Tibial artery (tissue), 4 donors: Measurements from ENCODE around the gene TTC12.

Experiments used
- DNase-seq, 2 donors: peaks; one replicate each; pipeline ENCODE4 v3.0.0-alpha.2; 2019
- H3K27ac ChIP-seq, 2 donors: fragments of 200-600 bp; sonication (generic) in 1 of 2; 1 replicate in 1 of 2; 2 replicates in 1 of 2; pipeline ENCODE4 v1.5.1; 2018 to 2019; ENCODE audit warnings: mild to moderate bottlenecking in 1 of 2
- H3K27me3 ChIP-seq, 2 donors: fragments of 200-600 bp; sonication (generic) in 1 of 2; one replicate each; pipeline versions ENCODE4 v1.5.1 to v1.6.0; 2016 to 2019
- H3K36me3 ChIP-seq, 3 donors: fragments of 200-600 bp; sonication (generic) in 2 of 3; one replicate each; pipeline ENCODE4 v1.5.1; 2016 to 2019; ENCODE audit warnings: mild to moderate bottlenecking in 2 of 3
- H3K4me1 ChIP-seq, 4 donors: fragments of 200-600 bp; sonication (generic) in 2 of 4; 1 replicate in 3 of 4; 2 replicates in 1 of 4; pipeline ENCODE4 v1.5.1; 2016 to 2019
- H3K4me3 ChIP-seq, 2 donors: fragments of 200-600 bp; sonication (generic) in 1 of 2; 1 replicate in 1 of 2; 2 replicates in 1 of 2; pipeline ENCODE4 v1.5.1; 2018 to 2019; ENCODE audit warnings: mild to moderate bottlenecking in 2 of 2
- H3K9me3 ChIP-seq, 3 donors: fragments of 200-600 bp; sonication (generic) in 1 of 3; one replicate each; pipeline ENCODE4 v1.5.1; 2016 to 2019
- CTCF ChIP-seq, 2 experiments: fragments of 200-600 bp in 1 of 2; fragments of 450-650 bp in 1 of 2; IDR thresholded peaks; one replicate each; pipeline ENCODE4 v1.5.1; 2017 to 2019; ENCODE audit warnings: antibody characterized with exemption in 2 of 2, mild to moderate bottlenecking in 1 of 2, moderate library complexity in 1 of 2
- intact Hi-C: fragments of 100-400 bp; cut with DNase I; formaldehyde crosslinking; loops from one replicate; pipeline ENCODE4 v1.15.0; 2023; ENCODE audit warnings: low total_unique reads

Gene TTC12

DNA sequence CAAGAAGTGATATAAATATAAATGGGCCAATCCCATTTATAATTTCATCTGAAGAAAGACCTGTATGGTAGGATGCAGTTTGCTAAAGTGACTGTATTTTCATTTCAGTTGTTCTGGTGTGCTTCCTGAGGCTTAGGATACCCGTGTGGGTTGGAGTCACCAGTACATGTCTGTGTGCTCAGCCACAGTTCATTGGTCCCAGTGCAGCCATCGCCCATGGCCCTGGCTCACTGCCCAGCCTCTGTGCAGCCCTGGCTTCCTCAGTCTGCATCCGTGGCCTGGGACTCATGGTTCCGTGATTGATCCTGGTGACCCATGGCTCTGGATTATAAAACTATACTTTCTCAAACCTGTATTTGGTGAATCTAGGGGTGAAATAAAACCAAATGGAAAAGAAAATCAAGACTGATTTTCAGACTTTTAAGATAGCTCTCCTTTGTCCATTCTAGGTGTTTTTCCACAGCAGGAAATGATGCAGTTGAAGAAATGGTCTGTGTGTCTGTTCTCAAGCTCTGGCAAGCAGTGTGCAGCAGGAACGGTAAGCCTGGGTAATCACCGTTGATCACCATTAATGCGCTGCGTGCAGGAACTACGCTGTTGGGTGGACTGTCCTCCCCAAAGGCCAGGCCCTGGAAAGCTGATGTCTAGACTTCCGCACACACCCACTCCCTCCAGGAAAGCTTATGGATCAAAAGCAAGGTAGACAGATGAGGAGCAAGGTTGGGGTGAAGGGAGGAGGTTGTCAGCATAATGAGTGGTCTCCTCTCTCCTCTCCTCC lies 27.2 kb downstream of the TTC12 start:
- DNase-seq: no peak
- no peak overlapping the region for H3K27ac ChIP-seq
- no peaks in the 10 kb centered on the region for H3K9me3 ChIP-seq
- TF ChIP-seq CTCF (IDR thresholded peaks at IDR 0.05): no peak
- no peak overlapping the region for H3K4me3 ChIP-seq
- H3K36me3 ChIP-seq: peaks cover 55 to 81% (median 61%) of the 10 kb centered on the region in 3 donors
- no peaks in the 10 kb centered on the region for H3K4me1 ChIP-seq
- intact Hi-C loops: no loop called here
- no peaks in the 10 kb centered on the region for H3K27me3 ChIP-seq

GRCh38 chr11:113345978-113346377 lies 31.6 kb downstream of the TTC12 start:
- TF ChIP-seq CTCF (IDR thresholded peaks at IDR 0.05): no peak

DNA sequence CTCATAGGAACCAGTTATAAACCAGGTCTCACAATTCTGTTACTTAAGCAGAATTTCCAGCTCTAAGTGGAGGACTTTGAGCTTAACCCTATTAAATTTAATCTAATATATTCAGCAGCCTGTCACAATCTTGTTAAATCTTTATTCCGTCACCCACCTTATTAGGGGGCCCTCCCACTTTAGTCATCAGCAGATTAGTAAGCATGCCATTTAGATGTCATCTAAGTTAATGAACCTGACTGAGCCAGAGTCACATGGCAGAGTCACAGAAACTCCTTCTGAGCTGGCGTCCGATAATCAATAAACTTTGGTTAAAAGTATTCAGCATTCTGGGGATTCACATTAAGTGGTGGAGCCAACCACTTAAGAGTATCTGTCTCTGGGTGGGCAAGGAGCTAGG lies 35.1 kb downstream of the TTC12 start:
- Histone ChIP-seq H3K27ac (no peak overlapping the region), H3K4me1 (no peaks in the 10 kb centered on the region), H3K9me3 (no peaks in the 10 kb centered on the region), H3K4me3 (no peak overlapping the region), H3K27me3 (no peaks in the 10 kb centered on the region), H3K36me3 (peaks cover 10 to 72% (median 27%) of the 10 kb centered on the region in 3 donors)
- intact Hi-C loops: no loop called here
- DNase-seq: no peak
- no peak for TF ChIP-seq CTCF (IDR thresholded peaks at IDR 0.05)

More at GRCh38 chr11:113345978-113346377, 31.6 kb downstream of the TTC12 start:
- DNase-seq: no peak
- no peaks in the 10 kb centered on the region for H3K9me3 ChIP-seq
- intact Hi-C loops: no loop called here
- H3K4me1 ChIP-seq: no peaks in the 10 kb centered on the region
- no peak overlapping the region for H3K27ac ChIP-seq
- no peaks in the 10 kb centered on the region for H3K27me3 ChIP-seq
- no peak overlapping the region for H3K4me3 ChIP-seq
- peaks cover 21 to 76% (median 38%) of the 10 kb centered on the region in 3 donors for H3K36me3 ChIP-seq

DNA sequence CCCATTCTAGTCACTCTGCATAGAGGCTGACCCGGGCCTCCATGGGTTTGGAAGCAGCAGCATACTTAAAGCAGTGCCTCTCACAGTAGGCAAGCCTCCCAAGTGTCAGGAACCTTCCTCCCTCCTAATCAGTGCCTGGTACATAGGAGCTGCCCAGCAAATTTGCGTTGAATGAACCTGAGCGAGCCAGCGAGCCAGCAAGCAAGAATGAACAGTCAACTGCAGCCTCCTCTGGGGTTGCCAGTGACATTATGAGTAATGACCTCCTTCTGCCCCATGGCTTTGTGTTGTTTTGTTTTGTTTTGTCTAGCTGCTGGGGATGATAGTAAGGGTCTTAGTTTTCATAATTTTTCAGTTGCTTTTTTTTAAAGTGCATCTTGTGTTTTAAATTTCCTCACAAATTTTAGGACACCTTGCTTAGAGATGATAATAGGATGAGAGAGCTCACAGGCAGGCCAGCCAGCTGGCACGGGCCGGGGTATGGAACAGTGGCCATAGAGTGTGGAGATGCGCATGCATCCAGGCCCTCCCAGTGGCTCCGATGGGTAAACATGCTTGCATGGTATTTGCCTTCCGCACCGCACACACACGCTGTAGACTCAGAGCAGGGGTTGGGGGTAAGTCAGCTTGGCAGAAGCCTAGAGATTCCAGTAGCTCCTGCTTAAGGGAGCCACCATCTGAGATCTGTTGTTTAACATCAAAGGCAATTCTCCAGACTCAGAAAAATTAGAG lies 36.1 kb downstream of the TTC12 start:
- Histone ChIP-seq H3K27ac (no peak overlapping the region), H3K36me3 (peaks cover 19 to 72% (median 31%) of the 10 kb centered on the region in 3 donors), H3K4me1 (no peaks in the 10 kb centered on the region), H3K4me3 (no peak overlapping the region), H3K9me3 (no peaks in the 10 kb centered on the region), H3K27me3 (no peaks in the 10 kb centered on the region)
- no peak for DNase-seq
- TF ChIP-seq CTCF (IDR thresholded peaks at IDR 0.05): no peak
- intact Hi-C loops: no loop called here

DNA sequence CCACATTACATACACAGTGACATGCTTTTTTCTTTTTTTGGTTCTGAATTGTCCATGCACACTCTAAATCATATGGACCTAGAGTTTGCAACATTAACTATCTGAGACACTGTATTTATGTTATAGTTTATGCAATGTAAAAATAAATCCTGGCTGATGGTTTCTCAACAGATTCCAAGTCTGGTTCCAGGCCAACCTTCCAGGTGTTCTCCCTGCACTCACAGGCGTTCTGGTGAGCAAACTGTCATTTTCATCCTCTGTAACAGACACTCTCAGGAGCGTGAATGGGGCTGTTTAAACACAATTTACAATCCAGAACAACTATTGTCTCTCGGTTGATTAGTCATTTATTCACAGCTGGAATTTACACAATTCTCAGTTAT lies 36.7 kb downstream of the TTC12 start:
- H3K9me3 ChIP-seq: peaks cover 0 to 3% (median 0%) of the 10 kb centered on the region in 3 donors
- intact Hi-C loops: no loop called here
- H3K27ac ChIP-seq: no peak overlapping the region
- H3K36me3 ChIP-seq: peaks cover 25 to 78% (median 34%) of the 10 kb centered on the region in 3 donors
- DNase-seq: no peak
- no peaks in the 10 kb centered on the region for H3K4me1 ChIP-seq
- H3K4me3 ChIP-seq: no peak overlapping the region
- no peaks in the 10 kb centered on the region for H3K27me3 ChIP-seq
- TF ChIP-seq CTCF (IDR thresholded peaks at IDR 0.05): no peak
